Ovary (tissue), 9 donors: ENCODE results near the gene TNFRSF18. TPM values are rescaled to one million over a fixed set of nuclear protein-coding genes. Genes with fewer than 3 reads are reported as not detected.

Experiments used
- DNase-seq, 5 donors: peaks; one replicate each; pipeline ENCODE4 v3.0.0-alpha.2; 2019 to 2020
- H3K27ac ChIP-seq, 2 donors: fragments of 200-600 bp; one replicate each; pipeline versions ENCODE4 v1.5.1 to v1.8.0; 2019 to 2022
- H3K27me3 ChIP-seq: fragments of 200-600 bp; one replicate; pipeline ENCODE4 v1.8.0; 2022
- H3K36me3 ChIP-seq: fragments of 200-600 bp; sonication (generic); one replicate; pipeline ENCODE4 v1.5.1; 2019
- H3K4me1 ChIP-seq: one replicate; pipeline ENCODE4 v1.8.1; 2013; ENCODE audit warnings: mild to moderate bottlenecking, moderate library complexity; ENCODE audit not compliant: insufficient read depth
- H3K4me3 ChIP-seq: fragments of 200-600 bp; sonication (generic); one replicate; pipeline ENCODE4 v1.5.1; 2017
- H3K9me3 ChIP-seq, 2 donors: fragments of 200-600 bp in 1 of 2; sonication (generic) in 1 of 2; one replicate each; pipeline versions ENCODE4 v1.5.1 to v1.8.1; 2013 to 2019; ENCODE audit warnings: mild to moderate bottlenecking in 1 of 2, moderate library complexity in 1 of 2
- CTCF ChIP-seq, 3 donors: fragments of 450-650 bp in 2 of 3; fragments of 200-600 bp in 1 of 3; IDR thresholded peaks; one replicate each; pipeline versions ENCODE4 v1.5.1 to v1.8.0; 2016 to 2022; ENCODE audit warnings: antibody characterized with exemption in 3 of 3, mild to moderate bottlenecking in 1 of 3
- EP300 ChIP-seq: sonication (generic); formaldehyde crosslinking; IDR thresholded peaks from one replicate; pipeline ENCODE4 v1.6.1; 2017; ENCODE audit warnings: antibody characterized with exemption
- POLR2A ChIP-seq: fragments of 450-650 bp; IDR thresholded peaks from one replicate; pipeline ENCODE4 v1.6.1; 2017; ENCODE audit warnings: antibody characterized with exemption, mild to moderate bottlenecking, moderate library complexity
- WGBS, 3 donors: extraction: QIAGEN DNeasy Blood & Tissue Kit in 1 of 3; methylation state at CpG; one replicate each; pipeline versions ENCODE4 v1.1.5 to v1.1.7; 2013 to 2017; 5-methylcytosine and 5-hydroxymethylcytosine counted together
- intact Hi-C, 4 donors: fragments of 100-400 bp; cut with DNase I; formaldehyde crosslinking; loops; one replicate each; pipeline versions ENCODE4 v1.11.0 to v1.15.1; 2022 to 2023
- polyA plus RNA-seq, 2 donors: library from polyadenylated mRNA; stranded (reverse); fragments of 200-250 nt in 1 of 2; fragments of 350-450 nt in 1 of 2; fragmentation: Illumina TruSeq in 1 of 2; extraction: RNeasy Lipid Tissue Mini Kit (QIAGEN cat#74804) in 1 of 2; gene quantifications; one replicate each; pipeline ENCODE4 v1.2.3, GENCODE V29; 2013 to 2014
- total RNA-seq, 7 donors: library from RNA; depleted of rRNA in 2 of 7; stranded (reverse); fragments of >200 nt in 2 of 7; fragmentation: NEBNext Ultra II Directional in 3 of 7; extraction: Animal tissue kit (Norgen Biotek cat#: 25700) in 3 of 7; gene quantifications; one replicate each; pipeline versions ENCODE4 v1.1.0 to v1.2.4, GENCODE V29; 2016 to 2023
- donor health status: DM: no; HTN: no; CAD: no; lungs with moderate emphysema.
- donor health status: DM: no; HTN: no; CAD: no.
- donor health status: Bipolar disorder and iron deficiency.
- donor health status: DM: yes; HTN: yes; CAD: no.
- donor health status: DM: no; HTN: no; CAD: no.
- donor health status: DM: yes; HTN: yes; CAD: no.

TNFRSF18 gene
- total and polyA plus RNA-seq, 9 donors, result 0.10 to 1.4 (median 0.32) TPM; not detected in 5

GRCh38 chr1:1162597-1163537 lies 43.5 kb downstream of the TNFRSF18 start:
- no peaks in the 10 kb centered on the region for H3K36me3 ChIP-seq
- peaks cover 5% of the 10 kb centered on the region for H3K4me1 ChIP-seq
- 55 to 67% (median 65%) methylated on average over 61 to 73 of the region's 73 CpGs for WGBS, 3 donors
- TF ChIP-seq POLR2A, result no peak
- no peak for TF ChIP-seq CTCF (IDR thresholded peaks at IDR 0.05)
- no peak for TF ChIP-seq EP300
- DNase-seq, result no peak
- intact Hi-C loops, result no loop called here
- H3K27ac ChIP-seq, result no peak overlapping the region
- no peaks in the 10 kb centered on the region for H3K27me3 ChIP-seq
- H3K9me3 ChIP-seq, result no peaks in the 10 kb centered on the region
- H3K4me3 ChIP-seq, result peak overlapping the region; percentile 24

GRCh38 chr1:1161683-1162079 lies 44.7 kb downstream of the TNFRSF18 start:
- no peaks in the 10 kb centered on the region for H3K27me3 ChIP-seq
- intact Hi-C loops, result no loop called here
- peaks cover 5% of the 10 kb centered on the region for H3K4me1 ChIP-seq
- H3K36me3 ChIP-seq, result no peaks in the 10 kb centered on the region
- TF ChIP-seq CTCF (IDR thresholded peaks at IDR 0.05) (no peak), POLR2A (no peak), EP300 (no peak)
- 28 to 50% (median 34%) methylated on average over 10 to 17 of the region's 17 CpGs for WGBS, 3 donors
- DNase-seq, result no peak
- no peak overlapping the region for H3K4me3 ChIP-seq
- no peak overlapping the region for H3K27ac ChIP-seq
- no peaks in the 10 kb centered on the region for H3K9me3 ChIP-seq

- H3K4me1 ChIP-seq, result peaks cover 5% of the 10 kb centered on the region
- no peak overlapping the region for H3K27ac ChIP-seq
- no peaks in the 10 kb centered on the region for H3K36me3 ChIP-seq
- WGBS, 3 donors, result 84 to 87% (median 85%) methylated on average over 29 of the region's 29 CpGs
- intact Hi-C loops, result no loop called here
- no peak for DNase-seq
- no peaks in the 10 kb centered on the region for H3K27me3 ChIP-seq
- H3K4me3 ChIP-seq, result no peak overlapping the region
- no peak for TF ChIP-seq CTCF (IDR thresholded peaks at IDR 0.05)
- H3K9me3 ChIP-seq, result no peaks in the 10 kb centered on the region
Observed at GRCh38 chr1:1161078-1161682, 45.2 kb downstream of the TNFRSF18 start.

GRCh38 chr1:1160281-1160930 lies 46.0 kb downstream of the TNFRSF18 start:
- H3K4me1 ChIP-seq, result peaks cover 5% of the 10 kb centered on the region
- WGBS, 3 donors, result 73 to 82% (median 79%) methylated on average over 21 to 23 of the region's 23 CpGs
- H3K4me3 ChIP-seq, result no peak overlapping the region
- no peak overlapping the region for H3K27ac ChIP-seq
- intact Hi-C loops, result no loop called here
- TF ChIP-seq EP300, result no peak
- no peak for TF ChIP-seq POLR2A
- no peak for TF ChIP-seq CTCF (IDR thresholded peaks at IDR 0.05)
- H3K36me3 ChIP-seq, result no peaks in the 10 kb centered on the region
- no peaks in the 10 kb centered on the region for H3K27me3 ChIP-seq
- no peak for DNase-seq
- H3K9me3 ChIP-seq, result no peaks in the 10 kb centered on the region
